Neuronal stem cell (in vitro differentiated cells): ENCODE data around the gene BLM.

Experiments
- DNase-seq: peaks from one replicate; pipeline ENCODE4 v3.0.0-alpha.2; 2013; ENCODE audit warnings: low spot score
- H2AFZ ChIP-seq: one replicate; pipeline ENCODE4 v1.6.1; 2013; ENCODE audit warnings: mild to moderate bottlenecking, low read length, inconsistent platforms
- H2AK5ac ChIP-seq: 2 replicates; pipeline ENCODE4 v1.6.1; 2013; ENCODE audit warnings: low read depth, mild to moderate bottlenecking, inconsistent platforms, low read length, moderate library complexity, mixed read lengths
- H2BK120ac ChIP-seq: 2 replicates; pipeline ENCODE4 v1.6.1; 2013; ENCODE audit warnings: low read depth, mild to moderate bottlenecking, inconsistent platforms, low read length, moderate library complexity, mixed read lengths
- H2BK12ac ChIP-seq: one replicate; pipeline ENCODE4 v1.6.1; 2013; ENCODE audit warnings: low read length, inconsistent platforms
- H2BK15ac ChIP-seq: 2 replicates; pipeline ENCODE4 v1.6.1; 2013; ENCODE audit warnings: mild to moderate bottlenecking, low read length, inconsistent platforms, mixed read lengths
- H2BK5ac ChIP-seq: one replicate; pipeline ENCODE4 v1.6.1; 2013; ENCODE audit warnings: inconsistent platforms, mild to moderate bottlenecking, low read length, moderate library complexity
- H3K14ac ChIP-seq: one replicate; pipeline ENCODE4 v1.6.1; 2013; ENCODE audit warnings: low read length, inconsistent platforms
- H3K18ac ChIP-seq: 2 replicates; pipeline ENCODE4 v1.6.1; 2013; ENCODE audit warnings: low read length, inconsistent platforms
- H3K23ac ChIP-seq: 2 replicates; pipeline ENCODE4 v1.6.1; 2013; ENCODE audit warnings: low read depth, mild to moderate bottlenecking, mixed read lengths, low read length, inconsistent platforms; ENCODE audit not compliant: poor library complexity
- H3K27ac ChIP-seq: replicated peaks from 3 replicates; pipeline ENCODE4 v1.5.1; 2013; ENCODE audit warnings: low read length, inconsistent platforms
- H3K27me3 ChIP-seq, 3 experiments: 2 replicates each; pipeline ENCODE4 v1.6.1; 2013; ENCODE audit warnings: low read length in 3 of 3, mild to moderate bottlenecking in 2 of 3, inconsistent platforms in 1 of 3, low read depth in 1 of 3, mixed read lengths in 1 of 3, moderate library complexity in 1 of 3; ENCODE audit not compliant: control insufficient read depth in 3 of 3, insufficient read depth in 3 of 3
- H3K36me3 ChIP-seq, 2 donors: replicated peaks in 1 of 2; 2 replicates each; pipeline ENCODE4 v1.6.1; 2013; ENCODE audit warnings: low read length in 2 of 2; ENCODE audit not compliant: control insufficient read depth in 2 of 2, insufficient read depth in 2 of 2
- H3K4ac ChIP-seq: 2 replicates; pipeline ENCODE4 v1.6.1; 2013; ENCODE audit warnings: inconsistent platforms, mild to moderate bottlenecking, low read length, moderate library complexity
- H3K4me1 ChIP-seq, 2 donors: 1 replicate in 1 of 2; 2 replicates in 1 of 2; pipeline ENCODE4 v1.6.1; 2013; ENCODE audit warnings: low read length in 2 of 2, low read depth in 1 of 2; ENCODE audit not compliant: control insufficient read depth in 2 of 2, insufficient read depth in 1 of 2
- H3K4me2 ChIP-seq: one replicate; pipeline ENCODE4 v1.6.1; 2013; ENCODE audit warnings: mild to moderate bottlenecking, low read length, inconsistent platforms; ENCODE audit not compliant: insufficient read depth, poor library complexity, severe bottlenecking
- H3K4me3 ChIP-seq, 2 donors: 2 replicates each; pipeline ENCODE4 v1.5.1; 2013; ENCODE audit warnings: low read length in 2 of 2, mild to moderate bottlenecking in 2 of 2, inconsistent platforms in 1 of 2, moderate library complexity in 1 of 2
- H3K79me1 ChIP-seq: one replicate; pipeline ENCODE4 v1.6.1; 2013; ENCODE audit warnings: low read depth, mild to moderate bottlenecking, inconsistent platforms, low read length, moderate library complexity
- H3K9ac ChIP-seq: one replicate; pipeline ENCODE4 v1.6.1; 2013; ENCODE audit warnings: mild to moderate bottlenecking, low read depth, low read length, inconsistent platforms; ENCODE audit not compliant: poor library complexity
- H3K9me3 ChIP-seq, 2 donors: replicated peaks in 1 of 2; 2 replicates each; pipeline versions ENCODE3 to v1.6.1; 2013; ENCODE audit warnings: low read length in 2 of 2, mild to moderate bottlenecking in 2 of 2, inconsistent platforms in 1 of 2, low read depth in 1 of 2, mixed read lengths in 1 of 2, moderate library complexity in 1 of 2; ENCODE audit not compliant: control insufficient read depth in 2 of 2, insufficient read depth in 1 of 2
- H4K8ac ChIP-seq: one replicate; pipeline ENCODE4 v1.6.1; 2013; ENCODE audit warnings: low read depth, mild to moderate bottlenecking, inconsistent platforms, low read length, moderate library complexity
- H4K91ac ChIP-seq: one replicate; pipeline ENCODE4 v1.6.1; 2013; ENCODE audit warnings: low read length, low read depth, mild to moderate bottlenecking, inconsistent platforms; ENCODE audit not compliant: poor library complexity
- WGBS, 2 donors: extraction: QIAGEN DNeasy Blood & Tissue Kit; methylation state at CpG; one replicate each; pipeline ENCODE4 v1.1.7; 2013; ENCODE audit warnings: missing lambda C conversion rate in 2 of 2, mixed read lengths in 1 of 2; ENCODE audit not compliant: insufficient read length in 2 of 2, insufficient replicate concordance in 1 of 2; ENCODE audit errors: extremely low coverage in 2 of 2; 5-methylcytosine and 5-hydroxymethylcytosine counted together

Gene BLM

GRCh38 chr15:90743407-90743806 is 26.3 kb downstream of the BLM start:
- H3K18ac ChIP-seq = no peak overlapping the region
- no peak overlapping the region for H3K9ac ChIP-seq
- no peak overlapping the region for H3K4me2 ChIP-seq
- H3K9me3 ChIP-seq = peaks cover 0 to 6% of the 10 kb centered on the region in 2 donors
- H4K8ac ChIP-seq = no peak overlapping the region
- no peaks in the 10 kb centered on the region for H3K27me3 ChIP-seq
- no peak for DNase-seq
- H2BK12ac ChIP-seq = no peak overlapping the region
- H3K4me3 ChIP-seq = no peak overlapping the region
- no peak overlapping the region for H3K4ac ChIP-seq
- no CpG with 5 or more reads among the region's 1 CpG for WGBS, 2 donors
- no peak overlapping the region for H4K91ac ChIP-seq
- no peak overlapping the region for H3K14ac ChIP-seq
- H2AFZ ChIP-seq = no peak overlapping the region
- H2BK120ac ChIP-seq = no peak overlapping the region
- no peak overlapping the region for H2BK5ac ChIP-seq
- peaks cover 1 to 48% of the 10 kb centered on the region in 2 donors for H3K36me3 ChIP-seq
- H3K23ac ChIP-seq = no peak overlapping the region
- H3K27ac ChIP-seq = no peak overlapping the region
- H2AK5ac ChIP-seq = no peak overlapping the region
- H3K4me1 ChIP-seq = peaks cover 0 to 2% of the 10 kb centered on the region in 2 donors
- H2BK15ac ChIP-seq = no peak overlapping the region
- H3K79me1 ChIP-seq = peaks cover 6% of the 10 kb centered on the region

- Histone ChIP-seq H3K79me1 (peaks cover 6% of the 10 kb centered on the region), H2AFZ (no peak overlapping the region), H3K4me1 (peaks cover 0 to 2% of the 10 kb centered on the region in 2 donors), H4K91ac (no peak overlapping the region), H2BK15ac (no peak overlapping the region), H3K18ac (no peak overlapping the region), H2BK12ac (no peak overlapping the region), H3K36me3 (peaks cover 3 to 52% of the 10 kb centered on the region in 2 donors), H3K14ac (no peak overlapping the region), H3K27ac (no peak overlapping the region), H3K27me3 (no peaks in the 10 kb centered on the region), H3K4me3 (no peak overlapping the region), H3K9me3 (no peaks in the 10 kb centered on the region), H3K4me2 (no peak overlapping the region), H3K9ac (no peak overlapping the region), H4K8ac (no peak overlapping the region), H2BK5ac (no peak overlapping the region), H2AK5ac (no peak overlapping the region), H2BK120ac (no peak overlapping the region), H3K4ac (no peak overlapping the region), H3K23ac (no peak overlapping the region)
- DNase-seq = no peak
- WGBS, 2 donors = no CpG with 5 or more reads among the region's 8 CpGs
Observed at GRCh38 chr15:90744759-90745402, 27.7 kb downstream of the BLM start.

DNA sequence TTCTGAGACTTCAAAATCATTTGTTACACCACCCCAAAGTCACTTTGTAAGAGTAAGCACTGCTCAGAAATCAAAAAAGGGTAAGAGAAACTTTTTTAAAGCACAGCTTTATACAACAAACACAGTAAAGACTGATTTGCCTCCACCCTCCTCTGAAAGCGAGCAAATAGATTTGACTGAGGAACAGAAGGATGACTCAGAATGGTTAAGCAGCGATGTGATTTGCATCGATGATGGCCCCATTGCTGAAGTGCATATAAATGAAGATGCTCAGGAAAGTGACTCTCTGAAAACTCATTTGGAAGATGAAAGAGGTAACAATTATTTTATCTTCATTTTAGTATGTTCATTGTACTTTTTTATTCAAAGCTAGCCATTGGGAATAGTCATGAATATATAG is 32.6 kb downstream of the BLM start:
- H2BK12ac ChIP-seq = no peak overlapping the region
- no peak overlapping the region for H3K4me2 ChIP-seq
- no peak overlapping the region for H4K8ac ChIP-seq
- H2AK5ac ChIP-seq = no peak overlapping the region
- no CpG with 5 or more reads among the region's 3 CpGs for WGBS, 2 donors
- peaks cover 9 to 72% of the 10 kb centered on the region in 2 donors for H3K36me3 ChIP-seq
- no peak overlapping the region for H2BK15ac ChIP-seq
- H2AFZ ChIP-seq = no peak overlapping the region
- no peak overlapping the region for H4K91ac ChIP-seq
- DNase-seq = no peak
- H3K14ac ChIP-seq = no peak overlapping the region
- no peak overlapping the region for H3K4me3 ChIP-seq
- H3K27me3 ChIP-seq = no peaks in the 10 kb centered on the region
- H3K27ac ChIP-seq = no peak overlapping the region
- peaks cover 0 to 2% of the 10 kb centered on the region in 2 donors for H3K4me1 ChIP-seq
- H3K4ac ChIP-seq = no peak overlapping the region
- H3K79me1 ChIP-seq = peaks cover 5% of the 10 kb centered on the region
- no peak overlapping the region for H2BK5ac ChIP-seq
- no peak overlapping the region for H2BK120ac ChIP-seq
- no peak overlapping the region for H3K9ac ChIP-seq
- H3K9me3 ChIP-seq = no peaks in the 10 kb centered on the region
- H3K18ac ChIP-seq = no peak overlapping the region
- H3K23ac ChIP-seq = no peak overlapping the region

GRCh38 chr15:90750186-90750585 is 33.0 kb downstream of the BLM start:
- Histone ChIP-seq H3K79me1 (peaks cover 4% of the 10 kb centered on the region), H2AK5ac (no peak overlapping the region), H3K18ac (no peak overlapping the region), H3K4me2 (no peak overlapping the region), H3K36me3 (peaks cover 9 to 76% of the 10 kb centered on the region in 2 donors), H3K4me1 (peaks cover 0 to 2% of the 10 kb centered on the region in 2 donors), H4K8ac (no peak overlapping the region), H3K4me3 (no peak overlapping the region), H3K4ac (no peak overlapping the region), H2BK12ac (no peak overlapping the region), H2BK15ac (no peak overlapping the region), H2AFZ (no peak overlapping the region), H3K23ac (no peak overlapping the region), H3K27ac (no peak overlapping the region), H3K14ac (no peak overlapping the region), H3K9me3 (no peaks in the 10 kb centered on the region), H2BK120ac (no peak overlapping the region), H4K91ac (no peak overlapping the region), H2BK5ac (no peak overlapping the region), H3K27me3 (no peaks in the 10 kb centered on the region), H3K9ac (no peak overlapping the region)
- no CpG with 5 or more reads among the region's 7 CpGs for WGBS, 2 donors
- DNase-seq = no peak
